ENCODE measurements around the gene QSOX2. TPM values are rescaled to one million over a fixed set of nuclear protein-coding genes. Genes with fewer than 3 reads are reported as not detected.

The QSOX2 gene
- total RNA-seq, 1 donor from 2014 or later = 5.1 TPM

DNA sequence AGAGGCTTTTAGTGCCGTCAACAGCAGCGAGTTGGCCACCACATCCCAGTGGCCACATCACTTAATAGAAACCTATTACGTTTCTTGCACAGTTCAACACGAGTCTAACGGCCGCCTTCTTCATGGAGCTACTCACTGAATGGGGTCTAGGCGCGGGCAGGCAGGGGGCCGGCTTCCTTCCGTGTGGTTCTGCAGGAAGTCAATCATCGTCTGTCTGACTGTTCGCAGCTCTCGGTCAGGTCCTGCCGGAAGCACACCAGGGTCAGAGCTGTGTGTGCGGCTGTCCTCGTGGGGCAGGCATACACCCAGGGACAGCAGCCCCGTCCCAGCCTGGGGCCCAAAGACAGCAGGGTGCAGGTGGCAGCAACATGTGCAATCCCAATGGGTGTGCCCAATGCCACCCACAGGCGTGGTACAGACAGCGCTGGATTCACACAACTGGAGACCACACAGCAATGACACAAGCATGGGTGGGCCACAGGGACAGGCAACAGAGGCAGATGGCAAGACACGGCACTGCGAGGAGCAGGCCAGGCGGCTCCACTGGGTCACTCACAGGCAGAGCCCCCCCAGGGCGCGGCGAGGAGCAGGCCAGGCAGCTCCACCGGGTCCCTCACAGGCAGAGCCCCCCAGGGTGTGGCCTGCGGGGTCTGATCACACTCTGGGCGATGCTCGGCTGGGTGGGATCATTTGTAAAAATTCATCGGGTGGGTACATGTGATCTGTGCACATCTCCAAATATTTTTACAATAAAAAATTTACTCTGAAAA lies 21.6 kb downstream of the QSOX2 start:
- no peak for DNase-seq (ENCODE audit: low read depth in 2 of 2)

- DNase-seq (ENCODE audit: low read depth in 2 of 2) = no peak
These were observed 22.7 kb downstream of the QSOX2 start for GRCh38 chr9:136222906-136223285.

GRCh38 chr9:136222166-136222905 lies 23.3 kb downstream of the QSOX2 start:
- DNase-seq (ENCODE audit: low read depth in 2 of 2) = no peak

GRCh38 chr9:136220017-136220729 lies 25.4 kb downstream of the QSOX2 start:
- DNase-seq (ENCODE audit: low read depth in 2 of 2) = no peak

GRCh38 chr9:136219276-136219675 lies 26.3 kb downstream of the QSOX2 start:
- no peak for DNase-seq (ENCODE audit: low read depth in 2 of 2)

- no peak for DNase-seq (ENCODE audit: low read depth in 2 of 2)
These were observed 26.9 kb downstream of the QSOX2 start for GRCh38 chr9:136218673-136219072.

- DNase-seq (ENCODE audit: low read depth in 2 of 2) = no peak
These were observed 27.3 kb downstream of the QSOX2 start for GRCh38 chr9:136218271-136218670.

- no peak for DNase-seq (ENCODE audit: low read depth in 2 of 2)
These were observed 28.9 kb downstream of the QSOX2 start for GRCh38 chr9:136216541-136217244.

DNA sequence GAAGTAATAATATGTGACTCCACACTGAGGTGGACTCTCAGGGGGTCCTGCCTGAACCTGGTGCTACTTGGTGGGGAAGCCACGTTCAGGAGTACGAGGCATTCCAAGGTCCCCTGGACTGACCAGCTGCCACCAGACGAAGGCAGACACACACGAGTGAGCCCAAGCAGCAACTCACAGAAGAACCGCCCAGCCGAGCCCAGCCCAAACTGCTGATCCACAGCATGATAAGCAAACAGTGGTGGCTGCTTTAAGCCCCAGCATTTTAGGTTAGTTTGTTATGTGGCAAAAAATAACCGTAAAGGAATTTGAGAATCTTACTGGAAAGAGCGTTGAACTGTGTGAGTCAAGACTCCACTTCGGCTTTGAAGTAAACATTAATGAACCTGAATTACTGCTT lies 31.9 kb downstream of the QSOX2 start:
- DNase-seq (ENCODE audit: low read depth in 2 of 2) = no peak

GRCh38 chr9:136212345-136212950 lies 33.2 kb downstream of the QSOX2 start:
- no peak for DNase-seq (ENCODE audit: low read depth in 2 of 2)

DNA sequence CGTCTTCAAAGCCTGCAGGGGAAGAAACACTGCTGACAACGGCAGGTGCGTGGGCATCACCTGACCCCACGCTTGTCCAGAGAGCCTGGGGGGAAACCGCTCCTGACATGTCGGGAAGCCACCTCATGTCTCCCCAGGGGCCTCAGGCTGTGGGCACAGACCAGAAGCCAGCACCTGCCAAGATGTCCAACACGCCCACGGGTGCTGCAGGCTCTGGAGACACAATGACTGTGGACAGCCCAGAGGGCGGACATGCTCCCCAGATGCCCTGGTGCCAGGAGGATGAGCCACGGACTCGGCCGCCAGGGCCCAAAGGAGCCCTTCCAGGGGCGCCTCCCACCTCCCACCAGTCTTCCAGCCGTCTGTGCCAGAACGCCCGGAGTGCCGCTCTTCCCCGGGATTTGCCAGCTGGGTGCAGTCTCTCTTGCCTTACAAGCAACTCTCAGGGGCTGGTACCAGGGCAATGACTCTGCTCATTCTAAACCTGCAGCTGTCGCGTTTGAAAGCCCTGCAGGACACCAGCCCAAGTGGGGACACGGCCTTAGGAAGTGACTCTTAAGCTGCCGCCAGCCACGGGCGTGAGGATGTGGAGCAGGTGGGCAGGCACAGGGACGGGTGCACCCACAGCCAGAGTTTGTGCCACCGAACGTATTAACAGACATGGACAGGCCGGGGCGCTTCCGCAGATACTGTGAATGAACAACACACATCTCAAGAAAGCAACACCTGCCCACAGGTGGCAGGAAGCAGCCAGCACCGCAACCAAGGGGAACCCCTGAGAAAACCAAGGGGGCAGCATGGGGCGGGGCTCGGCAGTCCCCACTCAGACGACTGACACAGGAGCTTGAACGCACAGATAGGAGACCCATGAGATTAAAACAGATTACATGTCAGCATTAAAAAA lies 33.9 kb downstream of the QSOX2 start:
- no peak for DNase-seq (ENCODE audit: low read depth in 2 of 2)

- DNase-seq (ENCODE audit: low read depth in 2 of 2) = no peak
These were observed 34.6 kb downstream of the QSOX2 start for GRCh38 chr9:136211006-136211405.

GRCh38 chr9:136210276-136210675 lies 35.3 kb downstream of the QSOX2 start:
- DNase-seq (ENCODE audit: low read depth in 2 of 2) = no peak

DNA sequence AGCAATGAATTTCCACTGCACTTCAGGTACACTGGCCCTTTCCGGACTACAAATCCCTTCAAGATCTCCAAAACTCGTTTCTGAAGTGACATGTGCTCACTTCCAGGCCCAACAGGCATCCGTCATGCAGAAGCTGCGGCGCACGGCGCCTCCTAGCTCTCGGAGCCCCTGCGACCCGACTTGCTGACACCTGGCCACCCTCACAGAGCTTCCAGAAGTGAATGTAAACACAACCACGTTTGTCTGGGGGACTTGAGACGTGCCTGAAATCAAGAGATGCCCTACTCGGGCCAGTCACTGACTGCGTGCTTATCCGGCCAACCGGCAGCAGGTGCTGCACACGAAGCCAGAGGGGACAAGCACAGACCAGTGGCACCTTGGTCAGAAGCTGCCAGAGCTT lies 35.8 kb downstream of the QSOX2 start:
- DNase-seq (ENCODE audit: low read depth in 2 of 2) = no peak

GRCh38 chr9:136209232-136209631 lies 36.4 kb downstream of the QSOX2 start:
- no peak for DNase-seq (ENCODE audit: low read depth in 2 of 2)

- DNase-seq (ENCODE audit: low read depth in 2 of 2) = no peak
These were observed 36.9 kb downstream of the QSOX2 start for GRCh38 chr9:136208675-136209074.

GRCh38 chr9:136207616-136208015 lies 38.0 kb downstream of the QSOX2 start:
- no peak for DNase-seq (ENCODE audit: low read depth in 2 of 2)

DNA sequence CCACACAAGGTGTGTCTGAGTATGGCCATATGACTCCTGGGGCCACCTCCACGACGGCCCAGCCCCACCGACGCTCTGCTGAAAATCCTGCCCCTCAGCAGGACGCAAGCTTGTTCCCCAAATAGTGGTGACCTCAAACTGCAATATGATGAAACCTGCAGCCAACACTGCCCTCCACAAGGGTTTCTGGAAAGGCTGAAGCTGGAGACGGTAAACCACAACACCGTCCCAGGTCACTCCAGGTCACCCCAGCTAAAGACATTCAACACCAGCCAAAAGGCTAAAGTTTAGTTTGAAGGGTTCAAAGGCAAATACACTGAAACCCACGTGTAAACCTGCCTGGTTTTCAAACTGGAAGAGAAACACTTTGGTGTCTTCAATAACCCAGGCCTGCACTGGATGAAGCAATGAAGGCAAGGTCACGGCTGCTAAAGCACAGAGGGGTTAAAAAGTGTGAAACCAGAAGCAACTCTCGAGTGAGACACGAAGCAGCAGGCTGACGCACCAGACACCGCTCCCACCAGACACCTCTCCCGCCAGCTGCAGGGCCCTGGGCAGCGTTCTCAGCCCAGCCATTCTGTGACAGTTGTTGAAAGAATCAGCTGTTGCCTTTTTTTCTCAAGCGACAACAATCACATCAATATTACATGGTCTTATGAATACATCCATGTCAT lies 38.9 kb downstream of the QSOX2 start:
- DNase-seq (ENCODE audit: low read depth in 2 of 2) = no peak

DNA sequence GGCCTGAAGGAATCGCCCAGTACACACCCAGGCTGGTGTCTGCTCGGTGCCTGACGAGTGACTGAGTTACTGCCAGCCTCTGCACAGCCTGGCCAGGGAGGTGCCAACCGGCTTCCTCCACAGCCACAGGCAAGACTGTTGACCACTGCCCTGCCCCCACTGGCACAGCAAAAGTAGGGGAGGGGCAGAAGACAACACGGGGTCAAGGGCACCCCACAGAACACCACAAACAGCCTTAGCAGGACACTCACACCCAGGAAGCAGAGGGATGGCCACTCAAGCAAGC lies 40.0 kb downstream of the QSOX2 start:
- DNase-seq (ENCODE audit: low read depth in 2 of 2) = no peak

Measured in dermis microvascular lymphatic vessel endothelial cell (primary cell).